HG03097 (cell line): ENCODE data around the gene ALOXE3.
"Not testable (repeated sequence)": the region's sequence is repeated elsewhere in the genome, so short reads cannot be mapped to it uniquely, and the experiment has no call there.

Experiments used
- ATAC-seq: cut with Tn5 transposase; IDR thresholded peaks from one replicate; pipeline ENCODE4 v1.9.1; 2021; ENCODE audit not compliant: unreplicated experiment, low FRiP score

ALOXE3 gene

GRCh38 chr17:8123695-8124349, 5.5 kb upstream of the ALOXE3 start, which contains the start of gene HES7:
Gene HES7 (minus strand): TSS chr17:8124106. CDS start chr17:8124084, 22 bp downstream.
- ATAC-seq: no peak

DNA sequence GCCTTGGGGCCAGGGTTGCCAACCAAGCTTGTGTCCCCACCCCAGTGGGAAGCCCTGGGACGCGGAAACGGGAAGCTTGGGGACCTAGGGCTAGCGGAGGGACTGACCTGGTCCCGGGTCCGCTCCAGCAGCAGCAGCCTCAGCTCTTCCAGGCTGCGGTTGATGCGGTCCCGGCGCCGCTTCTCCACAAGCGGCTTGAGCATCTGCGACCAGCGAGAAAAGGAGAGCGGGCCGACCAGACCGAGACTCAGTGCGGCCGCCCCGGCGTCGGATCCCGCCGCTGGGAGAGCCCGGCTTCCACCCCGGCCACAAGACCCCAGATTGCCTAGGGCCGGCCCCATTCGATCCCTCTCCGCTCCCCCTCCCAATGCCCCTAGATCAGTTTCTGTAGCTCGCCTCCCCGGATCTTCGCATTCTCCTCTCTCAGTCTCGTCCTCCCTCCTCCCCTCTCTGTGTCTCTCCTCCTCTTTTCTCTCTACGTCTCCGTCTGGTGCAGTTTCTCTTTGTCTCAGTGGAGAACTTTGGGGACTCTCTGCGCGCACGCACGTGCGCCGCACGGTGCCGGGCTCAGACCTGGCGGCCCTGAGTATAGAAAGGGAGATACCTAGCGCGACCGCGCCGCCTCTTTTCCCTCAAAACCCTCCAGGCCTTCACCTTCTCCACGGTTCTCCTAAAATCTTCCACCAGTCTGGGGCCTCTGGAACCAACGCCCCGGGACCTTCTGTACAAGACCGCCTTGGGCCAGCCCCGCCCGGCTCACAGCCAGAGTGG, 4.8 kb upstream of the ALOXE3 start:
- no peak for ATAC-seq

- ATAC-seq: no peak
Measured at GRCh38 chr17:8122422-8122923, 4.2 kb upstream of the ALOXE3 start.

DNA sequence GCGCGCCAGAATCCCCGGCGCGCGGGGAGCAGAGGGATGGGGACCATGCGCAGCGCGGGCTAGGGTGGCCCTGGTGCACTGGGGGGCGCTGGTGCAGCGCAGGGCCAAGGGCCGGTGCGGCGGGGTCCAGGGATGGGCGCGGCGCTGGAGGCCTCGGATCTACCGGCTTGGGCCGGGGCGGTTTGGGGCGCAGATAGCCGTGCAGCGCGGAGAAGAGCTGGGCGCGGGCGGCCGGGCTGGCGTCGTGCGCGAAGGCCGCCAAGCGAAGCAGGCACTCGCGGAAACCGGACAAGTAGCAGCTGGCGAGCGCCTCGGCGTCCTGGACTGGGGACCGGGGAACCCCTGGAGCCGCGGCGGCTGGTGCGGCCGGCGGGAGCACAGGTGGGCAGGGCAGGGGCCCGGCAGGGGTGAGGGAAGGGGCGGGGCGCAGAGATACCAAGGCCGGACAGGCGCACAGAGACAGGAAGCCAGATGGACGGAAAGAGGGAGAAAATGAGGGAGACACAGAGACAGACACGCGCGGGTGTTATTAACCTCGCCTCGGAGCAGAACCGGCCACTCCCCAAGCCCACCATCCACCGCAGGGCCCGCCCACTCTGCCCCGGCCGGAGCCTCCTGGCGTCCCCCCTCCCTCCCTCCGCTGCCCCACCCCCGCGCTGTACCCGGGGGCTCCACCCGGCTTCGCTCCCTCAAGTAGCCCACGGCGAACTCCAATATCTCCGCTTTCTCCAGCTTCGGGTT, 3.5 kb upstream of the ALOXE3 start:
- ATAC-seq: no peak

- ATAC-seq: no peak
Measured at GRCh38 chr17:8121407-8121680, 3.0 kb upstream of the ALOXE3 start.

DNA sequence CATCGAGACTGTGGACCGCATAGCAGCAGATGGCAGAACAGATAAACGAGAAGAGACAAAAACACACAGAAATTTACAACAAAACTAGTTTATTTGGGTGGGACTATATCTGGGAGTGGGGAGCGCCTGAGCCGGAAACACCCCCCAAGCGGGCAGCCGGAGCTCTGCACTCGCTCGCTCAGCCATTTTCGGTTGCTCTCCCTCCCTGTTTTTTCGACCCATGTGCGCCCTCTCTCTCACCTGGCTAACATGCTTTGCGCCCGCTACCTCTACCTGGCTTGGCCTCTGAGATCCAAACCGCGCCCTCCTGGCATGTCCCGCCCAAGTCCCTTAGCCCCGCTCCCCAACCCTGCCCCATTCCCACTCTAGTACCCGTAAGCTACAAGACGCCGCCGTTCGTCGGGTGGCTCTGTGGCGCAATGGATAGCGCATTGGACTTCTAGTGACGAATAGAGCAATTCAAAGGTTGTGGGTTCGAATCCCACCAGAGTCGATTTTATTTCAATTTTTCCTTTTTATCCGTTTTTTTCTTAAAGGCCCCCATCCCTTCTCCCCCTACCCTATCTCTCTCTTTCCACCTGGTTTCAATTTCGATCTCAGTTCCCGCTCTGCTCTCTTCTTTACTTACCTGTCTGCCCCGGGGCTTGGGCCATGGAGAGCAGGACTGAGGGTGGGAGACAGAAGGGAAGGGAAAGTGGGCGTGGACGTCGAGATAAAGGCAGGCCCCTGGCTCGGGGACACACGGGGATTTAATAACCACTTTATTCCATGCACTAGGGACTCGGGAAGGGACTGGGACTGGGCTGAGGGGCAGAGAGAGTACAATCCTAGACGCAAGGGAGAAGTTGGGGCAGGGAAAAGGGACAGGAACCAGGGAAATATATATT, 2.4 kb upstream of the ALOXE3 start:
- ATAC-seq: peak; percentile 8

- peak; percentile 30 for ATAC-seq
Measured at GRCh38 chr17:8119581-8120519, 1.5 kb upstream of the ALOXE3 start.

- ATAC-seq: peak; percentile 28
Measured at GRCh38 chr17:8118769-8119580, 661 bp upstream of the ALOXE3 start.

DNA sequence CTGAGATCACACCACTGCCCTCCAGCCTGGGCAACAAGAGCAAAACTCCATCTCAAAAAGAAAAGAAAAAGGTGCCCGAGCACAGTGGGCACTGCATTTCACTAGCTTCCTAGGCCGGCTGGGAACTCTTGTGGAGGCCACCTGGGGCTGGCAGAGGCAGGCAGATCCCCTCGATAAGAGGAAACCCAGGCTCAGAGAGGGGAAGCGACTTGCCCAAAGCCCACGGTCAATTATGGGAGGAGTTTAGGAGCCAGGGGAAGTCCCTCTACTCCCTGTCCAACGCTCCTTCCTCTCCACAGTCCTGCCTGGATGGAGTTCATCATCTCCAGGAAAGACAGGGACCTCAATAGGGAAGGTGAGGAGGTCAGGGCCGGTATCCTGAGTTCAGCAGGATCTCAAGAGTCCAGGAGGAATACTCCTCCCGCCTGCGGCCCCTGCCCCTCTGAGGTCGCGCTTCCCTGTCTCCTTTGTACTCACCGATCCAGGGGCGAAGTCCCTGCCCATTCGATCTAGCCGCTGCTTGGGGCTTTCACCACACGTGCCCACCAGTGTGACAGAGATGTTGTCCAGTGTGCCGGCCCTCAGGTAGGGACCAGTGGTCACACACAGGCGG, 841 bp downstream of the ALOXE3 start:
- ATAC-seq: no peak

DNA sequence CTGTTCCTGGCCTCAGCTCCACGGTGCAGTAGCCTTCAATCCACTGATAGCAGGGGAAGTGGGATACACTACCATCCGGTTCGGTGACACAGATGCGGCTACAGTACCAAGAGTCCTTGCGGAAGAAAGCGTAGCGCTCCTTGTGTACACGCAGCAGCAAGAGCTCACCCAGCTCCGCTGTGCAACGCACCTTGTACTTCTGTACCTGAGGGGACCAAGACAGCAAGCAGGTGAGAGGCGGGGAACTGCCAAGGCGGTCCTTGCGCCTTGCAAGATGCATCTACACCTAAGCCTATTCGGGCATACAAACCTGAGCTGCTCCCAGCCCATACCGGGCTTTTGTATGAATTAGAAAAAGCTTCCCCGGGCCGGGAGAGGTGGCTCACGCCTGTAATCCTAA, 1.5 kb downstream of the ALOXE3 start:
- no peak for ATAC-seq

- ATAC-seq: no peak
Measured at GRCh38 chr17:8110907-8111306, 7.4 kb downstream of the ALOXE3 start.

- no peak for ATAC-seq
Measured at GRCh38 chr17:8110456-8110804, 7.9 kb downstream of the ALOXE3 start.

- ATAC-seq: no peak
Measured at GRCh38 chr17:8109661-8110455, 8.5 kb downstream of the ALOXE3 start.

GRCh38 chr17:8108972-8109660, 9.2 kb downstream of the ALOXE3 start:
- ATAC-seq: no peak

GRCh38 chr17:8106980-8107379, 11.3 kb downstream of the ALOXE3 start:
- ATAC-seq: not testable (repeated sequence)

DNA sequence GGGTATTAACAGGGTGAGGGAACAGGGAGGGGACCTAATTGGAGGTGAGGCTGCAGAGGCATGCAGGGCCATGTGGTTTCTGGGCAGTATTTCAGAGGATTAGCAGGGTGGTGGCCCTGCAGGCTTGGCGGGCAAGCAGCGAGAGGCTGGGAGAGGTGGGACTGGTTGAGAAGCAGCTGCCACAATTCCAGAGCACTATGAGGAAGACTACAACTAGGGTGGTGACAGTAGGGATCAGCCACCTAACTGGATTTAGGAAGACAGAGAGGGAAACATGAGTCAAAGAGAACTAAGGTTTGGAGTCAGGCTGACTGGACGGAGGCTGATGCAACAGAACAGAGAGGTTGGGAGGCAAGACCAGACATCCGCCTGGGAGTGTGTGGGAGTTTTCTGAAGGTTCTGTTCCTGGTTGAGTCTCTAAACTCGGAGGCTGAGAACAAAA, 12.3 kb downstream of the ALOXE3 start:
- no peak for ATAC-seq

GRCh38 chr17:8104911-8105310, 13.4 kb downstream of the ALOXE3 start:
- ATAC-seq: no peak
